Endodermal cell (in vitro differentiated cells): ENCODE results near the gene CHMP5. TPM values are rescaled to one million over a fixed set of nuclear protein-coding genes. Genes with fewer than 3 reads are reported as not detected.

ENCODE experiments used
- DNase-seq: peaks from one replicate; pipeline ENCODE4 v3.0.0-alpha.2; 2017
- H3K27ac ChIP-seq: 2 replicates; pipeline ENCODE4 v1.5.1; 2013; ENCODE audit warnings: mild to moderate bottlenecking, low read depth, low read length, moderate library complexity
- H3K27me3 ChIP-seq: 2 replicates; pipeline ENCODE4 v1.6.1; 2013; ENCODE audit warnings: mild to moderate bottlenecking, low read length, moderate library complexity; ENCODE audit not compliant: insufficient read depth, control insufficient read depth, poor library complexity, severe bottlenecking
- H3K36me3 ChIP-seq: 2 replicates; pipeline ENCODE4 v1.7.0; 2013; ENCODE audit warnings: mild to moderate bottlenecking, low read length, moderate library complexity; ENCODE audit not compliant: control insufficient read depth, insufficient read depth
- H3K4me1 ChIP-seq: one replicate; pipeline ENCODE4 v1.7.0; 2013; ENCODE audit warnings: low read length; ENCODE audit not compliant: control insufficient read depth, insufficient read depth
- H3K4me3 ChIP-seq: 2 replicates; pipeline ENCODE4 v1.5.1; 2013; ENCODE audit warnings: mild to moderate bottlenecking, low read length, moderate library complexity
- H3K9ac ChIP-seq: 2 replicates; pipeline ENCODE4 v1.6.1; 2013; ENCODE audit warnings: mild to moderate bottlenecking, low read length, moderate library complexity; ENCODE audit not compliant: poor library complexity, severe bottlenecking; ENCODE audit errors: extremely low read depth
- H3K9me3 ChIP-seq: 2 replicates; pipeline ENCODE4 v1.6.1; 2013; ENCODE audit warnings: mild to moderate bottlenecking, low read length, moderate library complexity; ENCODE audit not compliant: control insufficient read depth
- H3K27ac Mint-ChIP-seq: 2 replicates; pipeline ENCODE4 v1.8.0; 2020; ENCODE audit warnings: mixed read lengths
- H3K27me3 Mint-ChIP-seq: 2 replicates; pipeline ENCODE4 v1.8.0; 2021; ENCODE audit warnings: mild to moderate bottlenecking, mixed read lengths; ENCODE audit not compliant: insufficient read depth
- H3K36me3 Mint-ChIP-seq: 2 replicates; pipeline ENCODE4 v1.8.0; 2020; ENCODE audit warnings: low read depth, mixed read lengths
- H3K4me1 Mint-ChIP-seq: 2 replicates; pipeline ENCODE4 v1.8.0; 2020; ENCODE audit warnings: mixed read lengths
- H3K4me3 Mint-ChIP-seq: 2 replicates; pipeline ENCODE4 v1.8.0; 2020; ENCODE audit warnings: mild to moderate bottlenecking, moderate library complexity, mixed read lengths
- H3K9me3 Mint-ChIP-seq: 2 replicates; pipeline ENCODE4 v1.8.0; 2020; ENCODE audit warnings: mild to moderate bottlenecking, mixed read lengths
- CTCF ChIP-seq: fragments of 200-600 bp; sonication (generic); conservative IDR thresholded peaks from 2 replicates; pipeline ENCODE4 v1.5.0; 2021; ENCODE audit warnings: antibody characterized with exemption, mild to moderate bottlenecking
- WGBS, 2 experiments: methylation state at CpG; one replicate each; pipeline versions ENCODE4 v1.1.5 to v1.1.7; 2013; ENCODE audit warnings: missing lambda C conversion rate in 2 of 2, mixed read lengths in 1 of 2; ENCODE audit not compliant: insufficient coverage in 1 of 2, insufficient read length in 1 of 2; 5-methylcytosine and 5-hydroxymethylcytosine counted together
- total RNA-seq, 2 donors: library from RNA; stranded (reverse); fragmentation: NEBNext Ultra II Directional in 1 of 2; extraction: Animal tissue kit (Norgen Biotek cat#: 25700) in 1 of 2; gene quantifications; 2 replicates in 1 of 2; 3 replicates in 1 of 2; pipeline ENCODE4 v1.2.1, GENCODE V29; 2021

CHMP5 gene
- total RNA-seq, 2 donors from 2014 or later: 62.9 to 80.2 TPM

GRCh38 chr9:33249983-33250382, 14.9 kb upstream of the CHMP5 start:
- Mint-ChIP-seq H3K27me3 (no peaks in the 10 kb centered on the region), H3K4me1 (peaks cover 5% of the 10 kb centered on the region), H3K4me3 (no peak overlapping the region), H3K27ac (no peak overlapping the region), H3K36me3 (peaks cover 28% of the 10 kb centered on the region), H3K9me3 (no peaks in the 10 kb centered on the region)
- TF ChIP-seq CTCF: no peak
- H3K27ac ChIP-seq: no peak overlapping the region
- no peaks in the 10 kb centered on the region for H3K4me1 ChIP-seq
- no peak for DNase-seq
- peaks cover 12% of the 10 kb centered on the region for H3K36me3 ChIP-seq
- H3K4me3 ChIP-seq: no peak overlapping the region
- no peaks in the 10 kb centered on the region for H3K27me3 ChIP-seq
- H3K9me3 ChIP-seq: no peaks in the 10 kb centered on the region
- WGBS, 2 experiments: 83 to 100% methylated on average over 2 of the region's 2 CpGs
- no peak overlapping the region for H3K9ac ChIP-seq

DNA sequence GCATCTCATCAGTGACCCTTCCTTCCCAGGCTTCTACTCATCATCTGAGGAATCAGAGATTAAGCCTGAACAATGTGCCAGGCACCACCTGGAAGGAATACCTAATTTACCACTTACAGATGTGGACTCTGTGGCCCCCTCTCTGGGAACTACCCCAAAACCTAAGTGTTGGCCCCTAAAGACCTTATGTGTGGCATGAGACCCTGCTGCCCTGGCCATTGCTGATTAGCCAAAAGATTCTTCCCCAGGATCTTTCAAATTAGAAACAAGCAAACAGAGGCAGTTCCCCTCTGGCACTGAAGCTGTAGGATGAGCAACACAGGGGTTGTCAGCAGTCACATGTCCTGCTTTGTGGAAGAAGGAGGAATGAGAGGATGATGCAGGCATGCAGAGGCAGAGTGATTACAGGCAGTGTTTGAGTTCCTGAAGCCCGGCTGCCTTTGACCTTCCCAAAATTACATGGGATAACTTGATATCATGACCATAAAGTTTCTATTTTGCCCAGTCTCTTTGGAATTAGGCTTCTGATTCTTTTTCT, 14.3 kb upstream of the CHMP5 start:
- H3K27ac ChIP-seq: no peak overlapping the region
- no peak overlapping the region for H3K9ac ChIP-seq
- H3K27me3 Mint-ChIP-seq: no peaks in the 10 kb centered on the region
- H3K9me3 Mint-ChIP-seq: no peaks in the 10 kb centered on the region
- H3K36me3 Mint-ChIP-seq: peaks cover 31% of the 10 kb centered on the region
- H3K4me1 Mint-ChIP-seq: peaks cover 5% of the 10 kb centered on the region
- no peak overlapping the region for H3K4me3 Mint-ChIP-seq
- peaks cover 17% of the 10 kb centered on the region for H3K36me3 ChIP-seq
- no peak overlapping the region for H3K4me3 ChIP-seq
- no peak for TF ChIP-seq CTCF
- H3K9me3 ChIP-seq: no peaks in the 10 kb centered on the region
- WGBS, 2 experiments: 90 to 100% methylated on average over 1 of the region's 1 CpG
- no peaks in the 10 kb centered on the region for H3K27me3 ChIP-seq
- H3K4me1 ChIP-seq: no peaks in the 10 kb centered on the region
- H3K27ac Mint-ChIP-seq: no peak overlapping the region
- no peak for DNase-seq

DNA sequence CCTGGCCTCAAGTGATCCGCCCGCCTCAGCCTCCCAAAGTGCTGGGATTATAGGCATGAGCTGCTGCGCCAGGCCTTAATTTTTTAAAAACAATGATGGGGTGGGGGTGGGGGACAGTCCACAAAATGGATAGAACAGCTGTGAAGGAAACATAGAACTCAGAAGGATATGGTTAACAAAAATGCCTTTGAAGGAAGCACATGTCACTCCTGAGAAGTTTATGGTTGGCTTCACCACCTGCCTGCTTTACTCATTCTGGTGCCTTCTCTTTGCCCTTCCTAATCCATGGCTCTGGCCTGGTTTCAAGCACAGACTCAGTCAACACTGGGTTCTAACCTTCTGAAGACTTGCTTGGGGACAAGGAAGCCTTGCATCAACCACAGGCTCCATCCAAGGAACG, 10.6 kb upstream of the CHMP5 start:
- H3K4me1 Mint-ChIP-seq: peaks cover 5% of the 10 kb centered on the region
- H3K4me3 Mint-ChIP-seq: no peak overlapping the region
- H3K9me3 ChIP-seq: no peaks in the 10 kb centered on the region
- peaks cover 49% of the 10 kb centered on the region for H3K36me3 ChIP-seq
- no peak for DNase-seq
- H3K36me3 Mint-ChIP-seq: peaks cover 57% of the 10 kb centered on the region
- H3K27ac ChIP-seq: no peak overlapping the region
- 91 to 100% methylated on average over 1 to 4 of the region's 4 CpGs for WGBS, 2 experiments
- H3K27me3 ChIP-seq: no peaks in the 10 kb centered on the region
- no peak overlapping the region for H3K4me3 ChIP-seq
- no peak for TF ChIP-seq CTCF
- H3K9me3 Mint-ChIP-seq: no peaks in the 10 kb centered on the region
- H3K27ac Mint-ChIP-seq: no peak overlapping the region
- H3K4me1 ChIP-seq: no peaks in the 10 kb centered on the region
- no peaks in the 10 kb centered on the region for H3K27me3 Mint-ChIP-seq
- H3K9ac ChIP-seq: no peak overlapping the region
